ENCODE results near the gene TEX22.

TEX22 gene

GRCh38 chr14:105439710-105440553 lies 41.6 kb downstream of the TEX22 start:
- peak; percentile 57 for DNase-seq (ENCODE audit: low spot score)

GRCh38 chr14:105440554-105440900 lies 42.2 kb downstream of the TEX22 start:
- DNase-seq (ENCODE audit: low spot score) = no peak

GRCh38 chr14:105440992-105441391 lies 42.7 kb downstream of the TEX22 start:
- no peak for DNase-seq (ENCODE audit: low spot score)

- no peak for DNase-seq (ENCODE audit: low spot score)
Observed at GRCh38 chr14:105442125-105442524, 43.8 kb downstream of the TEX22 start.

GRCh38 chr14:105442834-105443233 lies 44.5 kb downstream of the TEX22 start:
- no peak for DNase-seq (ENCODE audit: low spot score)

GRCh38 chr14:105444859-105445258 lies 46.5 kb downstream of the TEX22 start:
- no peak for DNase-seq (ENCODE audit: low spot score)

- DNase-seq (ENCODE audit: low spot score) = no peak
Observed at GRCh38 chr14:105445290-105445689, 47.0 kb downstream of the TEX22 start.

GRCh38 chr14:105445901-105446845 lies 47.8 kb downstream of the TEX22 start:
- DNase-seq (ENCODE audit: low spot score) = no peak

- no peak for DNase-seq (ENCODE audit: low spot score)
Observed at GRCh38 chr14:105446971-105447370, 48.6 kb downstream of the TEX22 start.

GRCh38 chr14:105447651-105448640 lies 49.6 kb downstream of the TEX22 start:
- no peak for DNase-seq (ENCODE audit: low spot score)

GRCh38 chr14:105448706-105449111 lies 50.4 kb downstream of the TEX22 start:
- peak; percentile 95 for DNase-seq (ENCODE audit: low spot score)

- no peak for DNase-seq (ENCODE audit: low spot score)
Observed at GRCh38 chr14:105449276-105450122, 51.2 kb downstream of the TEX22 start.

- no peak for DNase-seq (ENCODE audit: low spot score)
Observed at GRCh38 chr14:105450123-105450505, 51.8 kb downstream of the TEX22 start.

- DNase-seq (ENCODE audit: low spot score) = no peak
Observed at GRCh38 chr14:105450864-105451720, 52.8 kb downstream of the TEX22 start.

- DNase-seq (ENCODE audit: low spot score) = no peak
Observed at GRCh38 chr14:105452963-105453362, 54.6 kb downstream of the TEX22 start.

- DNase-seq (ENCODE audit: low spot score) = no peak
Observed at GRCh38 chr14:105453847-105454246, 55.5 kb downstream of the TEX22 start.

GRCh38 chr14:105455086-105455640 lies 56.8 kb downstream of the TEX22 start:
- DNase-seq (ENCODE audit: low spot score) = no peak

- no peak for DNase-seq (ENCODE audit: low spot score)
Observed at GRCh38 chr14:105455766-105456660, 57.7 kb downstream of the TEX22 start.
